GM12878 (cell line): ENCODE results near the gene TNNT1. TPM values are rescaled to one million over a fixed set of nuclear protein-coding genes. Genes with fewer than 3 reads are reported as not detected.

Experiments used
- ATAC-seq: fragments of 200-7000 bp; cut with Tn5 transposase; 3 replicates; pipeline ENCODE4 v1.9.1; 2020; ENCODE audit warnings: mild to moderate bottlenecking, moderate library complexity
- BruUV-seq: library from RNA; stranded (reverse); fragments of 400-500 nt; replicated peaks from 2 replicates; lab custom pipeline; 2021; lab: Mats Ljungman, UMichigan
- CTCF ChIA-PET: fragments of 300-600 bp; sonication (Branson Sonifier 250); formaldehyde crosslinking; extraction: SDS; loops from one replicate; lab custom pipeline; 2021; ENCODE audit warnings: inconsistent platforms; lab: Yijun Ruan, JAX
- POLR2A ChIA-PET: fragments of 350-600 bp; formaldehyde crosslinking; extraction: SDS; loops from one replicate; lab custom pipeline; 2021; ENCODE audit warnings: inconsistent platforms; lab: Charles Lee
- RAD21 ChIA-PET: fragments of 300-600 bp; sonication (Branson Sonifier 250); formaldehyde crosslinking; loops from one replicate; lab custom pipeline; 2023; ENCODE audit warnings: antibody characterized with exemption; ENCODE audit not compliant: unreplicated experiment; lab: Charles Lee
- SMC1A ChIA-PET: fragments of 300-600 bp; sonication (Branson Sonifier 250); formaldehyde crosslinking; loops from one replicate; lab custom pipeline; 2023; ENCODE audit not compliant: unreplicated experiment, uncharacterized antibody; lab: Charles Lee
- DNase-seq: peaks from one replicate; pipeline ENCODE4 v3.0.0-alpha.2; 2011; ENCODE audit warnings: low read depth, low spot score
- FAIRE-seq: peaks from 3 replicates; lab custom pipeline; 2011; peaks lifted over from hg19 to GRCh38; lab: Jason Lieb, UNC
- H2AFZ ChIP-seq: 2 replicates; pipeline ENCODE4 v1.6.0; 2011; ENCODE audit warnings: low read depth, low read length, control low read depth; ENCODE audit not compliant: control insufficient read depth
- H3K27ac ChIP-seq: 2 replicates; pipeline ENCODE4 v1.5.1; 2011; ENCODE audit warnings: control low read depth; ENCODE audit not compliant: control insufficient read depth, insufficient read depth
- H3K27me3 ChIP-seq, 2 experiments: replicated peaks in 1 of 2; 2 replicates each; pipeline versions ENCODE4 v1.6.0 to v1.6.1; 2011; ENCODE audit warnings: low read length in 1 of 2; ENCODE audit not compliant: control insufficient read depth in 2 of 2, insufficient read depth in 2 of 2
- H3K36me3 ChIP-seq, 2 experiments: 2 replicates each; pipeline ENCODE4 v1.5.1; 2011; ENCODE audit warnings: low read length in 1 of 2; ENCODE audit not compliant: control insufficient read depth in 2 of 2, insufficient read depth in 2 of 2
- H3K4me1 ChIP-seq: 2 replicates; pipeline ENCODE4 v1.6.1; 2011; ENCODE audit warnings: mild to moderate bottlenecking, low read length, moderate library complexity, mixed read lengths; ENCODE audit not compliant: control insufficient read depth, insufficient read depth
- H3K4me2 ChIP-seq: 2 replicates; pipeline ENCODE4 v1.6.0; 2011; ENCODE audit warnings: control low read depth; ENCODE audit not compliant: control insufficient read depth, insufficient read depth
- H3K4me3 ChIP-seq: fragments of 200-600 bp; sonication (generic); 2 replicates; pipeline ENCODE4 v1.5.1; 2016
- H3K79me2 ChIP-seq: 2 replicates; pipeline ENCODE4 v1.6.0; 2011; ENCODE audit warnings: low read length; ENCODE audit not compliant: control insufficient read depth, insufficient read depth
- H3K9ac ChIP-seq: 2 replicates; pipeline ENCODE4 v1.8.0; 2011; ENCODE audit warnings: low read length, control low read depth, mixed read lengths; ENCODE audit not compliant: control insufficient read depth, insufficient read depth
- H3K9me3 ChIP-seq: replicated peaks from 3 replicates; pipeline ENCODE4 v1.5.1; 2011; ENCODE audit warnings: mild to moderate bottlenecking, low read length; ENCODE audit not compliant: control insufficient read depth, insufficient read depth
- H4K20me1 ChIP-seq: 2 replicates; pipeline ENCODE4 v1.6.0; 2011; ENCODE audit not compliant: control insufficient read depth, insufficient read depth
- BCL11A ChIP-seq: IDR thresholded peaks from 2 replicates; pipeline ENCODE4 v1.6.1; 2011; ENCODE audit warnings: low read depth, low read length
- CTCF ChIP-seq, 3 experiments: IDR thresholded peaks in 2 of 3; conservative IDR thresholded peaks in 1 of 3; 2 replicates each; pipeline ENCODE4 v1.5.1; 2011; ENCODE audit warnings: low read depth in 3 of 3, low read length in 3 of 3, mild to moderate bottlenecking in 3 of 3, control low read depth in 2 of 3, moderate library complexity in 2 of 3, inconsistent platforms in 1 of 3, mixed read lengths in 1 of 3; ENCODE audit not compliant: control insufficient read depth in 2 of 3, insufficient read depth in 1 of 3; ENCODE audit errors: extremely low read depth in 1 of 3
- RAD21 ChIP-seq: IDR thresholded peaks from 2 replicates; pipeline ENCODE4 v1.6.1; 2011; ENCODE audit warnings: mild to moderate bottlenecking, low read depth, low read length, moderate library complexity; ENCODE audit not compliant: insufficient read depth
- SMC3 ChIP-seq: IDR thresholded peaks from 2 replicates; pipeline ENCODE4 v1.6.1; 2011; ENCODE audit warnings: low read length, improper control_type of control experiment, borderline replicate concordance
- SUZ12 ChIP-seq: fragments of 200-600 bp; sonication (generic); IDR thresholded peaks from one replicate; pipeline ENCODE4 v1.6.1; 2018; ENCODE audit warnings: antibody characterized with exemption, mild to moderate bottlenecking; ENCODE audit not compliant: unreplicated experiment
- ZNF687 ChIP-seq: fragments of 450-650 bp; IDR thresholded peaks from 2 replicates; pipeline ENCODE4 v1.6.1; 2017; ENCODE audit warnings: mild to moderate bottlenecking, moderate library complexity
- WGBS: methylation state at CpG from one replicate; pipeline ENCODE4 v1.1.6; 2016; ENCODE audit warnings: low lambda C conversion rate; ENCODE audit not compliant: insufficient replicate concordance, insufficient coverage; ENCODE audit errors: missing lambda C conversion rate; 5-methylcytosine and 5-hydroxymethylcytosine counted together
- in situ Hi-C: fragments of 300-500 bp; cut with MboI; formaldehyde crosslinking; loops from 9 replicates; pipeline ENCODE4 v1.14.3; 2018; ENCODE audit warnings: mixed read lengths
- intact Hi-C: fragments of 100-400 bp; cut with micrococcal nuclease; formaldehyde crosslinking; loops from one replicate; pipeline ENCODE4 v1.14.2; 2022; ENCODE audit not compliant: unreplicated experiment
- polyA plus RNA-seq, 11 experiments: library from polyadenylated mRNA; depleted of rRNA in 4 of 11; unstranded in 6 of 11; stranded (reverse) in 5 of 11; fragments of >200 nt; fragmentation: Nextera tagmentation in 4 of 11; fragmentation: Illumina TruSeq in 1 of 11; extraction: Ambion mirVana in 4 of 11; extraction: Trizol in 1 of 11; gene quantifications; 1 replicate in 1 of 11; 2 replicates in 10 of 11; pipeline versions ENCODE4 v1.2.1 to v1.2.3, GENCODE V29; 2011 to 2016; ENCODE audit warnings: inconsistent platforms in 2 of 11, missing spikeins in 2 of 11, low read depth in 1 of 11
- total RNA-seq, 4 experiments: library from RNA; depleted of rRNA in 3 of 4; stranded (reverse); fragments of >200 nt in 3 of 4; fragmentation: Illumina TruSeq in 1 of 4; extraction: Trizol in 1 of 4; gene quantifications; 2 replicates each; pipeline versions ENCODE4 v1.2.1 to v1.2.3, GENCODE V29; 2013 to 2021

The TNNT1 gene
- total and polyA plus RNA-seq, 10 of the 15 experiments (the other 5 are each of a cell fraction or from before 2014, with no cell fraction given) = 0.26 to 0.62 (median 0.37) TPM; not detected in 7

- Histone ChIP-seq H3K4me3 (no peak overlapping the region), H3K27me3 (no peaks in the 10 kb centered on the region; a peak in 2 of 4 replicates), H3K4me1 (no peaks in the 10 kb centered on the region), H3K9ac (no peak overlapping the region), H3K36me3 (no peaks in the 10 kb centered on the region), H3K27ac (no peak overlapping the region), H4K20me1 (no peaks in the 10 kb centered on the region), H2AFZ (no peak overlapping the region), H3K79me2 (no peaks in the 10 kb centered on the region), H3K4me2 (no peak overlapping the region), H3K9me3 (no peaks in the 10 kb centered on the region)
- 0% methylated on average over 3 of the region's 41 CpGs for whole genome bisulfite sequencing
- ChIA-PET CTCF (interaction anchor here (0.8 to 2.0 kb wide), 3 partner anchors 10 to 114 kb away, joined by 3 to 11 read pairs (median 3); no protein-coding TSS in a partner anchor), RAD21 (interaction anchor here (1.3 kb wide), 1 partner anchor 486 kb away, joined by 3 read pairs; no protein-coding TSS in a partner anchor), SMC1A (no interaction called here), POLR2A (no interaction called here)
- intact Hi-C loops = no loop called here
- FAIRE-seq (no peak), ATAC-seq (peak; percentile 68), DNase-seq (no peak)
- peak; percentile 38; the same call in 1 of the 2 replicates for TF ChIP-seq RAD21
- TF ChIP-seq BCL11A = no peak
- TF ChIP-seq ZNF687 = no peak
- TF ChIP-seq CTCF (IDR thresholded peaks at IDR 0.05 in 2 of 3, conservative IDR thresholded peaks at IDR 0.05 in 1 of 3; ENCODE audit: control insufficient read depth in 2 of 3, extremely low read depth in 1 of 3, insufficient read depth in 1 of 3, low read depth in 3 of 3, low read length in 3 of 3) = peak; percentile 37 to 70 (median 45)
- peak; percentile 48 for TF ChIP-seq SUZ12
- TF ChIP-seq SMC3 = peak; percentile 28; the same call in 1 of the 2 replicates
- in situ Hi-C loops = no loop called here
- no TSS peak for BruUV-seq
Observed at GRCh38 chr19:55146078-55146704, 2.8 kb downstream of the TNNT1 start.
